ENCODE measurements around the gene EEF1AKMT3.

Gene EEF1AKMT3

DNA sequence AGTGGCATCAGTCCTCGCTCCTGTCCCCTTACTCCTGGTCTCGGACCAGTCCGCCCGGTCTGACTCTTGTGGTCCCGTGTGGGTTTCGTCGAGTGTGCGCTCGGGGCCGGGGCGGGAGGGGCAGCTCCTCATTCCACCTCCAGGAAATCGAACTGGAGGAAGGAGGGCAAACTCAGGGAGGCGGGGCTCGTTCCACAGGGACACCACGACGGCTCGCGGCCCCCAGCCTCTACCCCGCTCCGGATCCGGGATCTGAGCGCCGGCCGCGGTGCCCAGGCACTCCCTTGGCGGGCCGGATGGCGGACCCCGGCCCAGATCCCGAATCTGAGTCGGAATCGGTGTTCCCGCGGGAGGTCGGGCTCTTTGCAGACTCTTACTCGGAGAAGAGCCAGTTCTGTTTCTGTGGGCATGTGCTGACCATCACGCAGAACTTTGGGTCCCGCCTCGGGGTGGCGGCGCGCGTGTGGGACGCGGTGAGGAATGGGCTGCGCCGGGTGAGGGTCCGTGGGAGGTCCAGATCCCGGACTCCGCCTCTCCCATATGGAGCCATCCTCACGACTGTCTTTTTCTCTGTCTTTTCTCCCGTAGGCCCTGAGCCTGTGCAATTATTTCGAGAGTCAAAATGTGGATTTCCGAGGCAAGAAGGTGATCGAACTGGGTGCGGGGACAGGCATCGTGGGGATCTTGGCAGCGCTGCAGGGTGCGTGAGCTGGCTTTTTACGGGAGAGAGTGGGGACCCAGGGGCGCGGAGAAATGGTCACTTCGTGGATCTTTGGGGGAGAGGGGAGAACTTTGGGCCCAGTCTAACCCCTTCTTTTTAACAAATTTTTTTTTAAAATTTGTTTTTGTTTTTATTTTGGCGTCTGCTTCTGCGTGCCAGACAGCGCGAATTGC, at the start of gene EEF1AKMT3:
TSS of gene EEF1AKMT3 (plus strand) at position 186 of the 894 bp plus-strand sequence. CDS start at position 297, 111 bp downstream.
- no peak for DNase-seq (ENCODE audit: extremely low read depth, low read depth)

GRCh38 chr12:57722716-57723629, 49.4 kb upstream of the EEF1AKMT3 start:
- DNase-seq (ENCODE audit: extremely low read depth, low read depth): no peak
- TF ChIP-seq, protein P1, sequence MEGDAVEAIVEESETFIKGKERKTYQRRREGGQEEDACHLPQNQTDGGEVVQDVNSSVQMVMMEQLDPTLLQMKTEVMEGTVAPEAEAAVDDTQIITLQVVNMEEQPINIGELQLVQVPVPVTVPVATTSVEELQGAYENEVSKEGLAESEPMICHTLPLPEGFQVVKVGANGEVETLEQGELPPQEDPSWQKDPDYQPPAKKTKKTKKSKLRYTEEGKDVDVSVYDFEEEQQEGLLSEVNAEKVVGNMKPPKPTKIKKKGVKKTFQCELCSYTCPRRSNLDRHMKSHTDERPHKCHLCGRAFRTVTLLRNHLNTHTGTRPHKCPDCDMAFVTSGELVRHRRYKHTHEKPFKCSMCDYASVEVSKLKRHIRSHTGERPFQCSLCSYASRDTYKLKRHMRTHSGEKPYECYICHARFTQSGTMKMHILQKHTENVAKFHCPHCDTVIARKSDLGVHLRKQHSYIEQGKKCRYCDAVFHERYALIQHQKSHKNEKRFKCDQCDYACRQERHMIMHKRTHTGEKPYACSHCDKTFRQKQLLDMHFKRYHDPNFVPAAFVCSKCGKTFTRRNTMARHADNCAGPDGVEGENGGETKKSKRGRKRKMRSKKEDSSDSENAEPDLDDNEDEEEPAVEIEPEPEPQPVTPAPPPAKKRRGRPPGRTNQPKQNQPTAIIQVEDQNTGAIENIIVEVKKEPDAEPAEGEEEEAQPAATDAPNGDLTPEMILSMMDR (IDR thresholded peaks at IDR 0.05; ENCODE audit: low read depth, low read length, missing control alignments): no peak
- no peak overlapping the region for H3K4me3 ChIP-seq (replicated peaks; ENCODE audit: low read depth, low read length)

More for the DNA sequence above, at the start of gene EEF1AKMT3:
- TF ChIP-seq, protein P1 (IDR thresholded peaks at IDR 0.05; ENCODE audit: low read depth, low read length, missing control alignments): no peak
- H3K4me3 ChIP-seq (replicated peaks; ENCODE audit: low read depth, low read length): peak within 1 kb of the TSS; percentile 93

- no peak overlapping the region for H3K4me3 ChIP-seq (replicated peaks; ENCODE audit: low read depth, low read length)
- TF ChIP-seq, protein P1 (IDR thresholded peaks at IDR 0.05; ENCODE audit: low read depth, low read length, missing control alignments): no peak
- DNase-seq (ENCODE audit: extremely low read depth, low read depth): no peak
These were observed 48.8 kb upstream of the EEF1AKMT3 start for GRCh38 chr12:57723630-57723962.

DNA sequence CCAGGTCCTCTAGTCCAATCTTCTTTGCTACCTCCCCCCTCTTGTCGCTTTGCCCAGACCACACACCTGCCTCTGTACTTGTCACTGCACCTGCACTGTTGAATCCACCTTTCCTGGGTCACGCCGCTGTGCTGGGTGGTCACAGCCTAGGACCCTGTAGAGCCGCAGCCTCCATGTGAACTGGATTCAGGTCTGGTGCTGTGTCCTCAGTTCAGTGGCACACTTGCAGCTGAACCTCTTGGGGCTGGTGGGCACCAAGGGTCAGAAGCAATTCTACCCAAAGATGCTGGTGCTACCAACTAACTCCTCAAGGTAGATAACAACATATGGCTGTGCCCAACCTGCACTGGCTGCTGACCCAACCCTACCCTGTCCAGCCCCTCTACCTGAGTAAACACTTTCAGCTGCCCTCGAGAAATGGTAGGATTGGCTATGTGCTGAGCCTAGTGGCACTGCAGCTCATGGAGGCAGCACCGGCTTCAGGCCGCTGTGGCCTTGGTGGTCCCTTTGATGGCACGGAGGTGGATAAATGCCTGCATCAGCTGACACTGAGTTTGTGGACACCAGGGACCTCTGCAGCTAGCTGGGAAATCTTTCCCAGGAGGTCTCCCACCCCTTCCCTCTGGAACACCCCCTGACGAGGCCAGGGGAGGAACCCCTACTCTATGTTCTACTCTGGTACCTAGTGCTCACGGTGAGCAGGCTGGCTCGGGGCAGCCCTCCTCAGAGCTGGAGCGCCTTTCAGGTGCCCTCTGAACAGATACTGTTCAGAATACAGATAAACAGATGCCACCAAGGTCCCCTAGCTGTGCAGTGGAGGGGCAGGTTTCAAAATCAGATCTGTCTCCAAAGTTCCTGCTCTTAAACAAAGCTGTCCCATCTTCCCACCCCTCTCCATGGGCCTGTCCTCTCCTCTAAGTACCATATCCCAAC, 48.1 kb upstream of the EEF1AKMT3 start:
- no peak for DNase-seq (ENCODE audit: extremely low read depth, low read depth)
- TF ChIP-seq, protein P1 (IDR thresholded peaks at IDR 0.05; ENCODE audit: low read depth, low read length, missing control alignments): no peak
- H3K4me3 ChIP-seq (replicated peaks; ENCODE audit: low read depth, low read length): no peak overlapping the region

- TF ChIP-seq, protein P1 (IDR thresholded peaks at IDR 0.05; ENCODE audit: low read depth, low read length, missing control alignments): no peak
- no peak overlapping the region for H3K4me3 ChIP-seq (replicated peaks; ENCODE audit: low read depth, low read length)
- no peak for DNase-seq (ENCODE audit: extremely low read depth, low read depth)
These were observed 47.3 kb upstream of the EEF1AKMT3 start for GRCh38 chr12:57724936-57725740.

All from HFF-Myc (cell line).